Measurements from ENCODE around the gene RAD54L2.
"Not testable (repeated sequence)": the region's sequence is repeated elsewhere in the genome, so short reads cannot be mapped to it uniquely, and the experiment has no call there.

RAD54L2 gene

DNA sequence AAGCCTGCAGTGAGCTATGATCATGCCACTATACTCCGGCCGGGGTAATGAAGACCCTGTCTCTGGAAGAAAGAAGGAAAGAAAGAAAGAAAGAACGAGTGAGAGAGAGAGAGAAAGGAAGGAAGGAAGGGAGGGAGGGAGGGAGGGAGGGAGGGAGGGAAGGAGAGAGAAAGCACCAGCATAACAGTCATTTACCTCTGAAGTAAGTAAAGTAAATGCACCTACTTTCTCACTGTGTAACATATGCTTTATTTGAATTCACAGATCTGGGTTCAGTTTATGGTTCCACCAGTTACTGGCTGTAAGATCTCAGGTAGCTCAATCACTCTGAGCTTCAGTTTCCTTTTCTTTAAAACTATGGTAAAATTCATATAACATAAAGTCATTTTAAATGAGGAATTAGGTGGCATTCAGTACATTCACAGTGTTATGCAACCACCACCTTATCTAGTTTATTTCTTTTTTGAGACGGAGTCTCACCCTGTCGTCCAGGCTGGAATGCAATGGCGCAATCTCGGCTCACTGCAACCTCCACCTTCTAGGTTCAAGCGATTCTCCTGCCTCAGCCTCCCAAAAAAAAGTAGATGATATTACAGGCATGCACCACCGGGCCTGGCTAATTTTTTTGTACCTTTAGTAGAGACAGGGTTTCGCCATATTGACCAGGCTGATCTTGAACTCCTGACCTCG is 16.1 kb upstream of the RAD54L2 start:
- no peak overlapping the region for H3K27ac Mint-ChIP-seq
- ATAC-seq (no peak), DNase-seq (no peak)
- no peaks in the 10 kb centered on the region for H3K27me3 Mint-ChIP-seq
- H3K36me3 Mint-ChIP-seq (ENCODE audit: low read depth) = no peaks in the 10 kb centered on the region
- no peaks in the 10 kb centered on the region for H3K9me3 Mint-ChIP-seq
- peaks cover 3% of the 10 kb centered on the region for H3K4me1 Mint-ChIP-seq
- no peak overlapping the region for H3K4me3 Mint-ChIP-seq

DNA sequence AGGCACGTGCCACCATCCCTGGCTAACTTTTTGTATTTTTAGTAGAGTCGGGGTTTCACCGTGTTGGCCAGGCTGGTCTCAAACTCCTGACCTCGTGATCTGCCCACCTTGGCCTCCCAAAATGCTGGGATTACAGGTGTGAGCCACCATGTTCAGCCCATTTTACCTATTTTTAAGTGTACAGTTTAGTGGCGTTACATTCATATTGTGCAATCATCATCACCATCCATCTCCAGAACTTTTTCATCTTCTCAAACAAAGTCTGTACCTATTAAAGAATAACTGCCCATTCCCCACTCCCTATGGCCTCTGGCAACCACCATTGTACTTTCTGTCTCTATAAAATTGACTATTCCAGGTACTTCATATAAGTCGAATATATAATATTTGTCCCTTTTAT is 13.6 kb upstream of the RAD54L2 start:
- DNase-seq; ATAC-seq; H3K4me1 Mint-ChIP-seq; H3K27me3 Mint-ChIP-seq; H3K36me3 Mint-ChIP-seq (ENCODE audit: low read depth); H3K27ac Mint-ChIP-seq; H3K4me3 Mint-ChIP-seq; H3K9me3 Mint-ChIP-seq: not testable (repeated sequence)

GRCh38 chr3:51530485-51530884 is 8.0 kb upstream of the RAD54L2 start:
- Mint-ChIP-seq H3K4me3 (no peak overlapping the region), H3K4me1 (no peaks in the 10 kb centered on the region), H3K27ac (no peak overlapping the region), H3K9me3 (no peaks in the 10 kb centered on the region), H3K27me3 (peaks cover 3% of the 10 kb centered on the region), H3K36me3 (ENCODE audit: low read depth) (no peaks in the 10 kb centered on the region)
- DNase-seq (no peak), ATAC-seq (no peak)

- no peaks in the 10 kb centered on the region for H3K9me3 Mint-ChIP-seq
- peaks cover 27% of the 10 kb centered on the region for H3K4me1 Mint-ChIP-seq
- H3K36me3 Mint-ChIP-seq (ENCODE audit: low read depth) = no peaks in the 10 kb centered on the region
- no peak for DNase-seq
- no peak for ATAC-seq
- peaks cover 3% of the 10 kb centered on the region for H3K27me3 Mint-ChIP-seq
- H3K4me3 Mint-ChIP-seq = no peak overlapping the region
- no peak overlapping the region for H3K27ac Mint-ChIP-seq
Observed at GRCh38 chr3:51535146-51536019, 3.1 kb upstream of the RAD54L2 start.

DNA sequence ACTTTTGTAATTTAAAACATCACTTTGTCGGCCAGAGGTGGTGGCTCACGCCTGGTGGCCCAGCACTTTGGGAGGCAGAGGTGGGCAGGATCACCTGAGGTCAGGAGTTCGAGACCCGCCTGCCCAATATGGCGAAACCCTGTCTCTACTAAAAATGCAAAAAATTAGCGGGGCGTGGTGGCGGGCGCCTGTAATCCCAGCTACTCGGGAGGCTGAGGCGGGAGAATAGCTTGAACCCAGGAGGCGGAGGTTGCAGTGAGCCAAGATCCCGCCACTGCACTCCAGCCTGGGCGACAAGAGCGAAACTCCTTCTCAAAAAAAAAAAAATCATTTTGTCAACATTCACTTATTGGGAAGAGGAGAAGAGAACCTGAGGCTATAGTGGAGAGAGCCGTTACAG is 888 bp upstream of the RAD54L2 start:
- DNase-seq; H3K36me3 Mint-ChIP-seq (ENCODE audit: low read depth); ATAC-seq; H3K9me3 Mint-ChIP-seq; H3K27me3 Mint-ChIP-seq: not testable (repeated sequence)
- peak overlapping the region; percentile 95 for H3K27ac Mint-ChIP-seq
- H3K4me1 Mint-ChIP-seq = peaks cover 33% of the 10 kb centered on the region
- H3K4me3 Mint-ChIP-seq = peak overlapping the region; percentile 89

GRCh38 chr3:51538115-51538458 is 432 bp upstream of the RAD54L2 start:
- Mint-ChIP-seq H3K27me3 (no peaks in the 10 kb centered on the region), H3K4me3 (peak overlapping the region; percentile 89), H3K4me1 (peaks cover 33% of the 10 kb centered on the region), H3K27ac (peak overlapping the region; percentile 95), H3K9me3 (no peaks in the 10 kb centered on the region), H3K36me3 (ENCODE audit: low read depth) (peaks cover 4% of the 10 kb centered on the region)
- DNase-seq (peak; percentile 12), ATAC-seq (no peak)

DNA sequence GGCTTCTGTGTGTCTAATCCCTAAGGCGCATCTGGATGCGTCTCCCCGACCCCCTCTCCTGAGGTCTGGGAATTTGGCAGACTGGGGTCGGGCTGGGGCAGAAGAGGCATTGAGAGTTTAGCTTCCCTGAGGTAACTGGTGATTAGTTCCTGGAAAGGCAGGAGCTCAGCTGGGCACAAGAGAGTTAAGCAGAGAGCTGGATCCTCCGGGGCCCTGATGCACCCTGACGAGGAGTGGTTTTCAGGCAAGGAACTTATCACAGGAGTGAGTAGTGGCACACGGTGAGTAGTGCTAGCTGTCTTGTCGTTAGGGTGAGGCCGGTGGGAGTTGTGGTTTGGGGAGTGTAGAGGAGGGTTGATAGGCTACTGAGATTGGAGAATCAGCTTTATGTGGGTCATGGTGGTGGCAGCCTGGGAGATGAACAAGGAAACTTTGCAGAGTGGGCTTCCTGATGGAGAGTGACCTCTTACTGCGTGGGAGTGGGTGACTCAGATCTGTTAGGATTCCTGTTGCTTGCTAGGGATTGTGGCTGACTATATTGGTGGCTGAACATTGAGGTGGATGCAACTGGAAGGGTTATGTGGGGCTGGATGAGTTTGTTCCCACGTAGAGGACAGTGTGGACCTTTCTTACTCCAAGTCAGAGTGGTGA is 897 bp downstream of the RAD54L2 start:
- ATAC-seq = peak; percentile 84
- peaks cover 7% of the 10 kb centered on the region for H3K36me3 Mint-ChIP-seq (ENCODE audit: low read depth)
- H3K27ac Mint-ChIP-seq = peak overlapping the region; percentile 91
- peak; percentile 63 for DNase-seq
- H3K27me3 Mint-ChIP-seq = no peaks in the 10 kb centered on the region
- H3K4me3 Mint-ChIP-seq = peak overlapping the region; percentile 86
- H3K9me3 Mint-ChIP-seq = no peaks in the 10 kb centered on the region
- H3K4me1 Mint-ChIP-seq = peaks cover 33% of the 10 kb centered on the region

- not testable (repeated sequence) for H3K9me3 Mint-ChIP-seq; DNase-seq; H3K36me3 Mint-ChIP-seq (ENCODE audit: low read depth); ATAC-seq; H3K27ac Mint-ChIP-seq; H3K27me3 Mint-ChIP-seq; H3K4me3 Mint-ChIP-seq
- H3K4me1 Mint-ChIP-seq = peaks cover 25% of the 10 kb centered on the region
Observed at GRCh38 chr3:51542596-51542995, 4.1 kb downstream of the RAD54L2 start.

- H3K4me1 Mint-ChIP-seq = peaks cover 18% of the 10 kb centered on the region
- no peak overlapping the region for H3K27ac Mint-ChIP-seq
- DNase-seq (no peak), ATAC-seq (no peak)
- H3K4me3 Mint-ChIP-seq = no peak overlapping the region
- peaks cover 9% of the 10 kb centered on the region for H3K36me3 Mint-ChIP-seq (ENCODE audit: low read depth)
- H3K9me3 Mint-ChIP-seq = no peaks in the 10 kb centered on the region
- no peaks in the 10 kb centered on the region for H3K27me3 Mint-ChIP-seq
Observed at GRCh38 chr3:51544011-51544775, 5.7 kb downstream of the RAD54L2 start.

DNA sequence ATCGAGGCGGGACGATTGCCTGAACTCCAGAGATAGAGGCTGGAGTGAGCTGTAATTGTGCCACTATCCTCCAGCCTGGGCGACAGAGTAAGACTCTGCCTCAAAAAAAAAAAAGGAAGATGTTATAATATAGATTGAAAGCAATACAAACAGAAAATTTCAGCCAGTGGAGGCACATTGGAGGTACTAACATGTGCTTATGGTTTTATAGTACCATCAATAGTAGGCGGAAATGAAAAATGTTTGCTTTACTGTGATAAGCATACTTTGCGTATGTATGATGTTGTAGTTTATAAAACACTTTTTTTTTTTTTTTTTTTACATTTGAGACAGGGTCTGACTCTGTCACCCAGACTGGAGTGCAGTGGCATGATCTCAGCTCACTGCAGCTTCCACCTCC is 8.8 kb downstream of the RAD54L2 start:
- Mint-ChIP-seq H3K9me3 (no peaks in the 10 kb centered on the region), H3K4me1 (no peaks in the 10 kb centered on the region), H3K36me3 (ENCODE audit: low read depth) (peaks cover 6% of the 10 kb centered on the region), H3K27me3 (no peaks in the 10 kb centered on the region), H3K4me3 (no peak overlapping the region), H3K27ac (no peak overlapping the region)
- DNase-seq = no peak
- no peak for ATAC-seq

DNA sequence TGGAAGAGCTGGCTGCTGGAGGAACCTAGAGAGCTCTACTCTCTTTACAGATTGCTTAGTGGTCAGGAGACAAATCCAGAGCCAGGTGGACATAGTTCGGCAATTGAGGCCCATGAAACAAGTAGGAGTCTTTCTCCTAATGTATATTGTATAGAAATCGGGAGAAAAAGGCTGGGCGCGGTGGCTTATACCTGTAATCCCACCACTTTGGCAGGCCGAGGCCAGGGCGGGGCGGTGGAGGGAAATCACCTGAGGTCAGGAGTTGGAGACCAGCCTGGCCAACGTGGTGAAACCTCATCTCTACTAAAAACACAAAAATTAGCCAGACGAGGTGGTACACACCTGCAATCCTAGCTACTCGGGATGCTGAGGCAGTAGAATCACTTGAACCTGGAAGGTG is 10.8 kb downstream of the RAD54L2 start:
- ATAC-seq (no peak), DNase-seq (no peak)
- no peak overlapping the region for H3K27ac Mint-ChIP-seq
- H3K27me3 Mint-ChIP-seq = no peaks in the 10 kb centered on the region
- no peaks in the 10 kb centered on the region for H3K4me1 Mint-ChIP-seq
- H3K4me3 Mint-ChIP-seq = no peak overlapping the region
- H3K36me3 Mint-ChIP-seq (ENCODE audit: low read depth) = peaks cover 6% of the 10 kb centered on the region
- H3K9me3 Mint-ChIP-seq = no peaks in the 10 kb centered on the region

DNA sequence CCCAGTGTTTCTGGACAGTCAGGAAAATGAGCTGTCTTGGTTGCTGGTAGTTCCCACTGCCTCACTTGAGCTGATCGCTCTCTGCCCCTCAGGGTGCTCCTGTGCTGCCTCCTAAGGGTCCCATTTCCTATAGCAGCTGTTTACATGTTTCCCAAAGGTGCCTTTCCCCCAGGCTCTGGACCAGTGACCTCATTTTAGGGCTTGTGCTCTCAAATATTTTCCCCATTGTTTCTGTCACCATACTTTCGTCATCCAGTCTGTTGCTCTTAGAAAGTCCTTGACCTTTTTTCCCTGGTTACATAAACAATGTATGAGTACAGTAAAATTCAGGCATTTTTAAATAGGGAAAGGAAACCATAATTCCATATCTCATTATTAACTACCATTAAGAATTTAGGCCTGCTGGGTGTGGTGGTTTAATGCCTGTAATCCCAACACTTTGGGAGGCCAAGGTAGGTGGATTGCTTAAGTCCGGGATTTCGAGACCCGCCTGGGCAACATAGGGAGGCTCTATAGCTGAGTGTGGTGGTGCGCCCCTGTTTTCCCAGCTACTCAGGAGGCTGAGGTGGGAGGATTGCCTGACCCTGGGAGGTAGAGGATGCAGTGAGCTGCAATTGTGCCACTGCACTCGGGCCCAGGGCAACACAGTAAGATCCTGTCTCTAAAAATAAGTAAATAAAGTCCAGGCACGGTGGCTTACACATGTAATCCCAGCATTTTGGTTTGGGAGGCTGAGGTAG is 11.7 kb downstream of the RAD54L2 start:
- Mint-ChIP-seq H3K27ac (no peak overlapping the region), H3K4me3 (no peak overlapping the region), H3K36me3 (ENCODE audit: low read depth) (peaks cover 6% of the 10 kb centered on the region), H3K4me1 (no peaks in the 10 kb centered on the region), H3K27me3 (no peaks in the 10 kb centered on the region), H3K9me3 (no peaks in the 10 kb centered on the region)
- ATAC-seq = no peak
- no peak for DNase-seq

DNA sequence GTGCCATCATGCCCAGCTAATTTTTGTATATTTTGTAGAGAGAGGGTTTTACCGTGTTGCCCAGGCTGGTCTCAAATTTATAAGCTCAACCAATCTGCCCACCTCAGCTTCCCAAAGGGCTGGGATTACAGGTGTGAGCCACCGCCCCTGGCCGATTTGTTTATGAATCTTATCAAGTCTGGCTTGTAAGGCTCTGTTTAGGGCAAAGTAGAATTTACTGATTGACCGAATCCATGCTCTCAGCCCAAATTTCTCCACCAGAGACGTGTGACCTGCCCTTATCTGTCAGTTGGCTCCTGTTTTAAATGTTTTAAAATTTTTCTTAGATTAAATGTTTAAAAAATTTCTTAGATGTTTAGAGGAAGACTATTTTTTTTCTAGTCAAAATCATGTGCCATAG is 19.5 kb downstream of the RAD54L2 start:
- peaks cover 18% of the 10 kb centered on the region for H3K36me3 Mint-ChIP-seq (ENCODE audit: low read depth)
- no peaks in the 10 kb centered on the region for H3K9me3 Mint-ChIP-seq
- H3K27ac Mint-ChIP-seq = no peak overlapping the region

GRCh38 chr3:51559411-51559888 is 20.9 kb downstream of the RAD54L2 start:
- Mint-ChIP-seq H3K36me3 (ENCODE audit: low read depth) (peaks cover 14% of the 10 kb centered on the region), H3K4me3 (no peak overlapping the region), H3K27ac (no peak overlapping the region), H3K9me3 (no peaks in the 10 kb centered on the region), H3K4me1 (peaks cover 7% of the 10 kb centered on the region), H3K27me3 (no peaks in the 10 kb centered on the region)
- no peak for ATAC-seq
- no peak for DNase-seq

More for the DNA sequence above, 19.5 kb downstream of the RAD54L2 start:
- DNase-seq (no peak), ATAC-seq (no peak)
- H3K4me3 Mint-ChIP-seq = no peak overlapping the region
- peaks cover 3% of the 10 kb centered on the region for H3K4me1 Mint-ChIP-seq
- H3K27me3 Mint-ChIP-seq = no peaks in the 10 kb centered on the region
